ENCODE measurements around the gene CACYBP.
"Not testable (repeated sequence)": the region's sequence is repeated elsewhere in the genome, so short reads cannot be mapped to it uniquely, and the experiment has no call there.

Gene CACYBP

GRCh38 chr1:175015243-175015642 is 15.5 kb downstream of the CACYBP start:
- no peak for DNase-seq (ENCODE audit: low read depth, low spot score)

GRCh38 chr1:175019524-175019923 is 19.8 kb downstream of the CACYBP start:
- no peak overlapping the region for H3K4me3 ChIP-seq (ENCODE audit: insufficient read length, low read depth)
- H3K9me3 ChIP-seq (ENCODE audit: insufficient read depth, low read length) = peaks cover 3% of the 10 kb centered on the region; the same call in 1 of the 2 replicates
- no peak for TF ChIP-seq SUZ12 (IDR thresholded peaks at IDR 0.05; ENCODE audit: extremely low read depth, insufficient read depth, insufficient read length)
- no peak for TF ChIP-seq ZNF274 (IDR thresholded peaks at IDR 0.05; ENCODE audit: low read depth, low read length)
- TF ChIP-seq YY1 (IDR thresholded peaks at IDR 0.05; ENCODE audit: insufficient read depth, insufficient read length) = no peak
- H3K27me3 ChIP-seq (ENCODE audit: insufficient read depth, insufficient read length) = no peaks in the 10 kb centered on the region
- H3K36me3 ChIP-seq (ENCODE audit: insufficient read depth, insufficient read length, low read length) = peaks cover 57% of the 10 kb centered on the region
- no peak for DNase-seq (ENCODE audit: low read depth, low spot score)
- no peaks in the 10 kb centered on the region for H3K4me1 ChIP-seq (ENCODE audit: insufficient read depth, insufficient read length)
- no peak overlapping the region for H3K9ac ChIP-seq (ENCODE audit: insufficient read length, low read depth)

More at GRCh38 chr1:175015243-175015642, 15.5 kb downstream of the CACYBP start:
- Histone ChIP-seq H3K27me3 (ENCODE audit: insufficient read depth, insufficient read length) (no peaks in the 10 kb centered on the region), H3K9me3 (ENCODE audit: insufficient read depth, low read length) (no peaks in the 10 kb centered on the region), H3K4me3 (ENCODE audit: insufficient read length, low read depth) (no peak overlapping the region), H3K4me1 (ENCODE audit: insufficient read depth, insufficient read length) (no peaks in the 10 kb centered on the region), H3K36me3 (ENCODE audit: insufficient read depth, insufficient read length, low read length) (peaks cover 89% of the 10 kb centered on the region), H3K9ac (ENCODE audit: insufficient read length, low read depth) (no peak overlapping the region)
- TF ChIP-seq SUZ12 (IDR thresholded peaks at IDR 0.05; ENCODE audit: extremely low read depth, insufficient read depth, insufficient read length) (no peak), YY1 (IDR thresholded peaks at IDR 0.05; ENCODE audit: insufficient read depth, insufficient read length) (no peak), ZNF274 (IDR thresholded peaks at IDR 0.05; ENCODE audit: low read depth, low read length) (no peak)

- no peaks in the 10 kb centered on the region for H3K27me3 ChIP-seq (ENCODE audit: insufficient read depth, insufficient read length)
- peaks cover 23% of the 10 kb centered on the region for H3K36me3 ChIP-seq (ENCODE audit: insufficient read depth, insufficient read length, low read length)
- peak within 1 kb of the TSS; percentile 98 for H3K9ac ChIP-seq (ENCODE audit: insufficient read length, low read depth)
- peak within 1 kb of the TSS; percentile 97 for H3K4me3 ChIP-seq (ENCODE audit: insufficient read length, low read depth)
- H3K9me3 ChIP-seq (ENCODE audit: insufficient read depth, low read length) = peaks cover 7% of the 10 kb centered on the region; the same call in 1 of the 2 replicates
- DNase-seq (ENCODE audit: low read depth, low spot score) = peak; percentile 100
- TF ChIP-seq YY1 (IDR thresholded peaks at IDR 0.05; ENCODE audit: insufficient read depth, insufficient read length) (peak; percentile 96), SUZ12 (IDR thresholded peaks at IDR 0.05; ENCODE audit: extremely low read depth, insufficient read depth, insufficient read length) (no peak), ZNF274 (IDR thresholded peaks at IDR 0.05; ENCODE audit: low read depth, low read length) (no peak)
- no peaks in the 10 kb centered on the region for H3K4me1 ChIP-seq (ENCODE audit: insufficient read depth, insufficient read length)
Measured at GRCh38 chr1:175023043-175023921, 23.5 kb downstream of the CACYBP start, which contains the start of gene MRPS14. TSS of gene MRPS14 (minus strand) at chr1:175023425. CDS start at chr1:175023408, 17 bp downstream.

GRCh38 chr1:175023922-175024242 is 24.1 kb downstream of the CACYBP start:
- Histone ChIP-seq H3K4me3 (ENCODE audit: insufficient read length, low read depth) (peak overlapping the region; percentile 97), H3K9ac (ENCODE audit: insufficient read length, low read depth) (peak overlapping the region; percentile 98), H3K36me3 (ENCODE audit: insufficient read depth, insufficient read length, low read length) (peaks cover 18% of the 10 kb centered on the region)
- not testable (repeated sequence) for H3K4me1 ChIP-seq (ENCODE audit: insufficient read depth, insufficient read length); DNase-seq (ENCODE audit: low read depth, low spot score); H3K27me3 ChIP-seq (ENCODE audit: insufficient read depth, insufficient read length); H3K9me3 ChIP-seq (ENCODE audit: insufficient read depth, low read length)

GRCh38 chr1:175024773-175025172 is 25.0 kb downstream of the CACYBP start:
- no peak for DNase-seq (ENCODE audit: low read depth, low spot score)
- no peaks in the 10 kb centered on the region for H3K4me1 ChIP-seq (ENCODE audit: insufficient read depth, insufficient read length)
- TF ChIP-seq YY1 (IDR thresholded peaks at IDR 0.05; ENCODE audit: insufficient read depth, insufficient read length) (no peak), ZNF274 (IDR thresholded peaks at IDR 0.05; ENCODE audit: low read depth, low read length) (no peak), SUZ12 (IDR thresholded peaks at IDR 0.05; ENCODE audit: extremely low read depth, insufficient read depth, insufficient read length) (no peak)
- H3K9me3 ChIP-seq (ENCODE audit: insufficient read depth, low read length) = peaks cover 7% of the 10 kb centered on the region; the same call in 1 of the 2 replicates
- no peak overlapping the region for H3K9ac ChIP-seq (ENCODE audit: insufficient read length, low read depth)
- H3K27me3 ChIP-seq (ENCODE audit: insufficient read depth, insufficient read length) = no peaks in the 10 kb centered on the region
- H3K4me3 ChIP-seq (ENCODE audit: insufficient read length, low read depth) = no peak overlapping the region
- peaks cover 14% of the 10 kb centered on the region for H3K36me3 ChIP-seq (ENCODE audit: insufficient read depth, insufficient read length, low read length)

GRCh38 chr1:175033953-175034352 is 34.2 kb downstream of the CACYBP start:
- Histone ChIP-seq H3K27me3 (ENCODE audit: insufficient read depth, insufficient read length) (no peaks in the 10 kb centered on the region), H3K4me3 (ENCODE audit: insufficient read length, low read depth) (no peak overlapping the region)
- TF ChIP-seq ZNF274 (IDR thresholded peaks at IDR 0.05; ENCODE audit: low read depth, low read length) = no peak
- no peak for TF ChIP-seq SUZ12 (IDR thresholded peaks at IDR 0.05; ENCODE audit: extremely low read depth, insufficient read depth, insufficient read length)
- TF ChIP-seq YY1 (IDR thresholded peaks at IDR 0.05; ENCODE audit: insufficient read depth, insufficient read length) = no peak

GRCh38 chr1:175034775-175035174 is 35.0 kb downstream of the CACYBP start:
- Histone ChIP-seq H3K27me3 (ENCODE audit: insufficient read depth, insufficient read length) (no peaks in the 10 kb centered on the region), H3K9me3 (ENCODE audit: insufficient read depth, low read length) (no peaks in the 10 kb centered on the region), H3K4me3 (ENCODE audit: insufficient read length, low read depth) (no peak overlapping the region), H3K9ac (ENCODE audit: insufficient read length, low read depth) (no peak overlapping the region), H3K36me3 (ENCODE audit: insufficient read depth, insufficient read length, low read length) (no peaks in the 10 kb centered on the region), H3K4me1 (ENCODE audit: insufficient read depth, insufficient read length) (peaks cover 2% of the 10 kb centered on the region)
- DNase-seq (ENCODE audit: low read depth, low spot score) = no peak
- TF ChIP-seq SUZ12 (IDR thresholded peaks at IDR 0.05; ENCODE audit: extremely low read depth, insufficient read depth, insufficient read length) (no peak), ZNF274 (IDR thresholded peaks at IDR 0.05; ENCODE audit: low read depth, low read length) (no peak), YY1 (IDR thresholded peaks at IDR 0.05; ENCODE audit: insufficient read depth, insufficient read length) (no peak)

More at GRCh38 chr1:175033953-175034352, 34.2 kb downstream of the CACYBP start:
- H3K4me1 ChIP-seq (ENCODE audit: insufficient read depth, insufficient read length) = peaks cover 2% of the 10 kb centered on the region
- no peak overlapping the region for H3K9ac ChIP-seq (ENCODE audit: insufficient read length, low read depth)
- H3K36me3 ChIP-seq (ENCODE audit: insufficient read depth, insufficient read length, low read length) = no peaks in the 10 kb centered on the region
- no peaks in the 10 kb centered on the region for H3K9me3 ChIP-seq (ENCODE audit: insufficient read depth, low read length)
- DNase-seq (ENCODE audit: low read depth, low spot score) = no peak
